B cell (primary cell): ENCODE data around the gene MR1. TPM values are rescaled to one million over a fixed set of nuclear protein-coding genes. Genes with fewer than 3 reads are reported as not detected.
A peak's percentile ranks its signal among the peaks of the same experiment; 100 is the strongest.

Experiments
- ATAC-seq: fragments of 200-7000 bp; cut with Tn5 transposase; one replicate; pipeline ENCODE4 v1.10.0; 2021; ENCODE audit warnings: low read depth, mild to moderate bottlenecking, moderate number of reproducible peaks, moderate library complexity
- CTCF ChIA-PET: fragments of 350-600 bp; sonication (Branson Sonifier 250); formaldehyde crosslinking; loops from one replicate; lab custom pipeline; 2021; ENCODE audit warnings: antibody characterized with exemption, inconsistent platforms; lab: Charles Lee
- POLR2A ChIA-PET: fragments of 350-600 bp; sonication (Branson Sonifier 250); formaldehyde crosslinking; loops from one replicate; lab custom pipeline; 2021; ENCODE audit warnings: antibody characterized with exemption; lab: Charles Lee
- DNase-seq: peaks from one replicate; pipeline ENCODE4 v3.0.0; 2013
- H2AFZ ChIP-seq: 2 replicates; pipeline ENCODE4 v1.6.1; 2012; ENCODE audit warnings: mild to moderate bottlenecking, low read depth, low read length; ENCODE audit not compliant: insufficient read depth, poor library complexity, severe bottlenecking
- H3K27ac ChIP-seq, 2 donors: 1 replicate in 1 of 2; 2 replicates in 1 of 2; pipeline ENCODE4 v1.5.1; 2012 to 2013; ENCODE audit warnings: low read length in 2 of 2, mild to moderate bottlenecking in 2 of 2, moderate library complexity in 1 of 2
- H3K27me3 ChIP-seq, 4 experiments: fragments of 200-600 bp in 1 of 4; sonication (generic) in 1 of 4; replicated peaks in 1 of 4; 1 replicate in 2 of 4; 2 replicates in 2 of 4; pipeline versions ENCODE4 v1.6.1 to v1.7.0; 2013 to 2016; ENCODE audit warnings: low read length in 3 of 4, mild to moderate bottlenecking in 2 of 4, mixed read lengths in 1 of 4, moderate library complexity in 1 of 4; ENCODE audit not compliant: insufficient read depth in 4 of 4, control insufficient read depth in 3 of 4; ENCODE audit errors: control extremely low read depth in 1 of 4
- H3K36me3 ChIP-seq, 2 experiments: replicated peaks in 1 of 2; 1 replicate in 1 of 2; 2 replicates in 1 of 2; pipeline versions ENCODE4 v1.6.1 to v1.7.1; 2013; ENCODE audit warnings: low read length in 1 of 2; ENCODE audit not compliant: insufficient read depth in 2 of 2, control insufficient read depth in 1 of 2; ENCODE audit errors: control extremely low read depth in 1 of 2, extremely low read depth in 1 of 2
- H3K4me1 ChIP-seq, 2 donors: fragments of 200-600 bp in 1 of 2; sonication (generic) in 1 of 2; 1 replicate in 1 of 2; 2 replicates in 1 of 2; pipeline versions ENCODE4 v1.5.1 to v1.6.1; 2013 to 2017; ENCODE audit warnings: low read length in 2 of 2; ENCODE audit not compliant: control insufficient read depth in 2 of 2, insufficient read depth in 2 of 2
- H3K4me2 ChIP-seq: replicated peaks from 2 replicates; pipeline ENCODE3; 2012; ENCODE audit warnings: mild to moderate bottlenecking, low read depth, low read length; ENCODE audit not compliant: poor library complexity, severe bottlenecking
- H3K4me3 ChIP-seq, 5 experiments: fragments of 200-600 bp in 1 of 5; sonication (generic) in 1 of 5; 1 replicate in 3 of 5; 2 replicates in 2 of 5; pipeline versions ENCODE4 v1.5.1 to v1.7.0; 2011 to 2016; ENCODE audit warnings: low read length in 4 of 5, mild to moderate bottlenecking in 4 of 5, low read depth in 2 of 5, control low read depth in 1 of 5, moderate library complexity in 1 of 5; ENCODE audit not compliant: insufficient read depth in 1 of 5; ENCODE audit errors: control extremely low read depth in 1 of 5, extremely low read depth in 1 of 5
- H3K79me2 ChIP-seq: fragments of 200-600 bp; sonication (generic); one replicate; pipeline ENCODE4 v1.6.0; 2016; ENCODE audit warnings: low read length; ENCODE audit not compliant: control insufficient read depth, insufficient read depth
- H3K9ac ChIP-seq: fragments of 200-600 bp; sonication (generic); 2 replicates; pipeline ENCODE4 v1.6.1; 2017; ENCODE audit warnings: mild to moderate bottlenecking, low read length, moderate library complexity
- H3K9me3 ChIP-seq, 3 donors: one replicate each; pipeline versions ENCODE4 v1.6.1 to v1.7.1; 2013; ENCODE audit warnings: low read length in 2 of 3; ENCODE audit not compliant: control insufficient read depth in 2 of 3, insufficient read depth in 1 of 3; ENCODE audit errors: control extremely low read depth in 1 of 3
- H4K20me1 ChIP-seq: 2 replicates; pipeline ENCODE4 v1.6.0; 2012; ENCODE audit warnings: mild to moderate bottlenecking, low read length; ENCODE audit not compliant: insufficient read depth, control insufficient read depth, poor library complexity, severe bottlenecking
- H3K27ac Mint-ChIP-seq: one replicate; pipeline ENCODE4 v1.8.0; 2021; ENCODE audit warnings: mixed read lengths
- H3K27me3 Mint-ChIP-seq: one replicate; pipeline ENCODE4 v1.8.0; 2021; ENCODE audit warnings: mixed read lengths
- H3K4me1 Mint-ChIP-seq: one replicate; pipeline ENCODE4 v1.8.0; 2021; ENCODE audit warnings: mixed read lengths
- H3K4me3 Mint-ChIP-seq: one replicate; pipeline ENCODE4 v1.8.0; 2021; ENCODE audit warnings: mixed read lengths
- H3K9me3 Mint-ChIP-seq: one replicate; pipeline ENCODE4 v1.8.0; 2022; ENCODE audit warnings: mixed read lengths; ENCODE audit not compliant: insufficient read depth
- WGBS: methylation state at CpG from one replicate; pipeline ENCODE4 v1.1.5; 2013; ENCODE audit warnings: missing lambda C conversion rate; ENCODE audit not compliant: insufficient coverage; 5-methylcytosine and 5-hydroxymethylcytosine counted together
- intact Hi-C: fragments of 100-400 bp; cut with micrococcal nuclease; formaldehyde crosslinking; loops from one replicate; pipeline ENCODE4 v1.10.0; 2022
- polyA plus RNA-seq: library from polyadenylated mRNA; depleted of rRNA; stranded (reverse); fragments of >200 nt; gene quantifications from 2 replicates; pipeline ENCODE4 v1.2.3, GENCODE V29; 2012
- total RNA-seq, 2 donors: library from RNA; stranded (reverse); fragments of 120-200 nt in 1 of 2; gene quantifications; 1 replicate in 1 of 2; 2 replicates in 1 of 2; pipeline versions ENCODE4 v1.2.3 to v1.2.4, GENCODE V29; 2013 to 2022
- TF ChIP-seq, protein P1 (sequence below): fragments of 200-600 bp; IDR thresholded peaks from one replicate; pipeline ENCODE4 v1.8.0; 2022; ENCODE audit warnings: antibody characterized with exemption, mild to moderate bottlenecking

MR1 gene
- total and polyA plus RNA-seq, 2 donors (not counting 1 experiment from before 2014, with no cell fraction given), result 9.5 to 28.2 TPM

- peak; percentile 93 for DNase-seq
- Mint-ChIP-seq H3K27ac (peak overlapping the region; percentile 99), H3K27me3 (no peaks in the 10 kb centered on the region), H3K4me3 (peak overlapping the region; percentile 100), H3K4me1 (peaks cover 51% of the 10 kb centered on the region), H3K9me3 (no peaks in the 10 kb centered on the region)
- peaks cover 5 to 27% of the 10 kb centered on the region in 2 experiments for H3K36me3 ChIP-seq
- peaks cover 81% of the 10 kb centered on the region for H3K79me2 ChIP-seq
- peak overlapping the region; percentile 98 to 99 for H3K27ac ChIP-seq
- H3K4me2 ChIP-seq, result peak overlapping the region; percentile 82
- H2AFZ ChIP-seq, result no peak overlapping the region
- WGBS, result under 1% methylated on average over 42 of the region's 48 CpGs
- POLR2A ChIA-PET, result interaction anchor here (1.0 to 8.1 kb wide), 12 partner anchors 9 to 588 kb away, joined by 3 to 109 read pairs (median 10); partner anchors contain the start of genes ACBD6 and MR1
- peaks cover 50% of the 10 kb centered on the region for H4K20me1 ChIP-seq
- TF ChIP-seq, protein P1, sequence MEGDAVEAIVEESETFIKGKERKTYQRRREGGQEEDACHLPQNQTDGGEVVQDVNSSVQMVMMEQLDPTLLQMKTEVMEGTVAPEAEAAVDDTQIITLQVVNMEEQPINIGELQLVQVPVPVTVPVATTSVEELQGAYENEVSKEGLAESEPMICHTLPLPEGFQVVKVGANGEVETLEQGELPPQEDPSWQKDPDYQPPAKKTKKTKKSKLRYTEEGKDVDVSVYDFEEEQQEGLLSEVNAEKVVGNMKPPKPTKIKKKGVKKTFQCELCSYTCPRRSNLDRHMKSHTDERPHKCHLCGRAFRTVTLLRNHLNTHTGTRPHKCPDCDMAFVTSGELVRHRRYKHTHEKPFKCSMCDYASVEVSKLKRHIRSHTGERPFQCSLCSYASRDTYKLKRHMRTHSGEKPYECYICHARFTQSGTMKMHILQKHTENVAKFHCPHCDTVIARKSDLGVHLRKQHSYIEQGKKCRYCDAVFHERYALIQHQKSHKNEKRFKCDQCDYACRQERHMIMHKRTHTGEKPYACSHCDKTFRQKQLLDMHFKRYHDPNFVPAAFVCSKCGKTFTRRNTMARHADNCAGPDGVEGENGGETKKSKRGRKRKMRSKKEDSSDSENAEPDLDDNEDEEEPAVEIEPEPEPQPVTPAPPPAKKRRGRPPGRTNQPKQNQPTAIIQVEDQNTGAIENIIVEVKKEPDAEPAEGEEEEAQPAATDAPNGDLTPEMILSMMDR, result no peak
- H3K27me3 ChIP-seq, result no peaks in the 10 kb centered on the region
- H3K4me1 ChIP-seq, result peaks cover 40 to 44% of the 10 kb centered on the region in 2 donors
- peak; percentile 53 for ATAC-seq
- CTCF ChIA-PET, result interaction anchor here (0.9 to 11.8 kb wide), 11 partner anchors 9 to 601 kb away, joined by 3 to 672 read pairs (median 4); partner anchors contain the start of gene STX6
- peak overlapping the region; percentile 99 for H3K9ac ChIP-seq
- peak overlapping the region; percentile 94 to 99 (median 95) for H3K4me3 ChIP-seq
- no peaks in the 10 kb centered on the region for H3K9me3 ChIP-seq
- intact Hi-C loops, result loop anchor here (2.0 kb wide), 4 partner anchors 57 to 1207 kb away; partner anchors contain the start of genes ACBD6, MR1, STX6 and TOR1AIP1
Observed at GRCh38 chr1:181089676-181090544, 56.1 kb downstream of the MR1 start.
